Brain microvascular endothelial cell (primary cell): ENCODE data around the gene RNF20.

Experiments
- DNase-seq: peaks from one replicate; pipeline ENCODE4 v3.0.0-alpha.2; 2020
- H3K27ac ChIP-seq: fragments of 250-450 bp; sonication (Bioruptor Pico); 2 replicates; pipeline ENCODE4 v1.5.1; 2020; ENCODE audit warnings: mild to moderate bottlenecking, moderate library complexity
- H3K27me3 ChIP-seq: fragments of 250-450 bp; sonication (Bioruptor Pico); replicated peaks from 2 replicates; pipeline ENCODE4 v1.5.1; 2020; ENCODE audit warnings: mild to moderate bottlenecking
- H3K36me3 ChIP-seq: fragments of 250-450 bp; sonication (Bioruptor Pico); replicated peaks from 2 replicates; pipeline ENCODE4 v1.5.1; 2020; ENCODE audit warnings: mild to moderate bottlenecking
- H3K4me3 ChIP-seq: 2 replicates; pipeline ENCODE4 v1.5.1; 2011; ENCODE audit warnings: low read depth, mild to moderate bottlenecking, control low read depth, low read length, moderate library complexity
- CTCF ChIP-seq: IDR thresholded peaks from 2 replicates; pipeline ENCODE4 v1.5.1; 2011; ENCODE audit warnings: low read depth, mild to moderate bottlenecking, moderate library complexity, low read length, control low read depth, inconsistent platforms; ENCODE audit errors: missing control alignments
- in situ Hi-C: cut with HindIII; loops from 2 replicates; pipeline ENCODE4 v1.10.0; 2017; ENCODE audit warnings: low sequenced_read_pairs, low pct_ligation_motif_present

Gene RNF20

DNA sequence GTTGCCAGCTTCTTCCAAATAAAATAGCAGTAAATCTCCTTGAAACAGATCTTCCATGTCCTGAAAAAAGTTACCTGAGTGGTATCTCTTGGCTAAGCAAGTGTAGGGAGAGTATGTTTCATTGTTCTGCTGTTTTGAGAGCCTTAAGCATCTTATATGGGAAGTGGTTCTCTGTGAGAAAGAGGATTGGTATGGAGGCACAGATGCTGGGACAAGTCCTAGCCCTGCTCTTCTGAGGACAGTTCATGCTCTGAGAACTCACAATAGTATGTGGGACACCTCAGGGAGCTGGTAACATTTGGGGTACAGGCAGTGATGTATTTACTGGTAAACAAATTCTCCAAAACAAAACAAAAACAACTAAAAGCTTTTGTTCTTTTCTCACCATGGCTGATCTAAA, 59.1 kb downstream of the RNF20 start:
- H3K4me3 ChIP-seq = no peak overlapping the region
- no peak for DNase-seq
- in situ Hi-C loops = no loop called here
- no peak for TF ChIP-seq CTCF
- H3K36me3 ChIP-seq = no peaks in the 10 kb centered on the region
- no peaks in the 10 kb centered on the region for H3K27me3 ChIP-seq
- H3K27ac ChIP-seq = no peak overlapping the region

DNA sequence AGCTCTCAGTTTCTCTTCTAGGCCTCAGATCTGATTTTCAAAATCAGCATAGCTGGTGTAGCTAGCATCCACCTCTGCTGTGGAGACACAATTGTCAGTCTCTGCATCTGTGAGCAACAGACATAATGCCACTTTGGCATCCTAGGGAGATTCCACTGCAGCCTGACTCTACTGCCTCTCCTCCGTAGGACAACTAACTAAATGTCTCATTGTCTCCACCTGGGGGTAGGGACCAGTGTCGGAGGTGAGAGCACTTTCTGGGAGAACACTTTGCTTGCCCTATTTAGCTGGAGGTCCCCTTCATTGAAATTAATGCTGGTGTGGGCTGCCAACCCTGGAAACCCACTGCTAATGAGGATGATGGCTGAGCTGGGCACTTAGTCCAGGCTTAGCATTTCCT, 59.7 kb downstream of the RNF20 start:
- Histone ChIP-seq H3K27ac (no peak overlapping the region), H3K27me3 (no peaks in the 10 kb centered on the region), H3K4me3 (no peak overlapping the region), H3K36me3 (no peaks in the 10 kb centered on the region)
- in situ Hi-C loops = no loop called here
- DNase-seq = no peak
- no peak for TF ChIP-seq CTCF

GRCh38 chr9:101594796-101595195, 61.1 kb downstream of the RNF20 start, which contains the start of gene PPP3R2:
Gene PPP3R2 (minus strand): TSS chr9:101594969. CDS start chr9:101594921, 48 bp downstream.
- Histone ChIP-seq H3K27me3 (no peaks in the 10 kb centered on the region), H3K27ac (no peak within 1 kb of the TSS), H3K4me3 (no peak within 1 kb of the TSS), H3K36me3 (no peaks in the 10 kb centered on the region)
- DNase-seq = no peak
- no peak for TF ChIP-seq CTCF
- in situ Hi-C loops = no loop called here

DNA sequence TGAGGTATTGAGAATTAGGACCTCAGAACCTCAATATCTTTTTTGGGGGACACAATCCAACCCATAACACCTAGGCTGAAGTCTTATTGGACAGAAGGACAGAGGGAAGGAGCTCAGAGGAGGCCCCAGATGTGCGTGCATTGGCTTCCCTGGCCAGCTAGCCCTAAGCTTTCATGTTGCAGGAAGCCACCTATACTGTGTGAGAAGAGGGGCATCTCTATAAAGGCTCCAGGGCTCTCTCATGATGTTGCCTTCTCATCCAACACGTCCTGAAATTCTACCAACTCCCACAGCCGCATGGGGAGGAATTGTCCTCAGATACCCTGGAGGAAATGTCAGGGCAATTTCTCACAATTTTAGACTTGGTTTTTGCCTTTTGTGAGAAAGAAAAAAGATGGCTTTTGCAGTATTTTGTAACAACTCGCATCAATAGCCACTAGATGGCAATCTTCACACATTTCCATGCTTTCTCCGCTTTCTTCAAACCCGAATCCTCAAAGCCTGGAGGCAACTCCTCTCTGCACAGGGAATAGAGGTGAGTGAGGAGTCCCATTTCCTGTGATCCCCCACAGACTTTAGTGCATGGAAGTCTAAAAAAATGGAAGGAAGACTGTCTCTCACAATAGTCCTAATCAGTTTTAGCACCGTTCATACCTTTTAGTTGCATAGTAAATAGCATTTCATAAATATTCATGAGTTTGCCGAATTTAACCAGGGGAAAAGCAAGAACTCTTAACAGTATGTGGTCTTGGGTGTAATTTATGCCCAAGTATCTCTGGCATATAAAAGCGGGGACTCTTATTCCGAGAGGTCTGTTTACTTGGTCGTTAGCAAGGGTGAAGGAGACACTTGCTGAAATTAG, 68.5 kb downstream of the RNF20 start:
- Histone ChIP-seq H3K27ac (no peak overlapping the region), H3K27me3 (no peaks in the 10 kb centered on the region), H3K36me3 (no peaks in the 10 kb centered on the region), H3K4me3 (no peak overlapping the region)
- TF ChIP-seq CTCF = peak; percentile 70
- DNase-seq = peak; percentile 37
- in situ Hi-C loops = no loop called here

DNA sequence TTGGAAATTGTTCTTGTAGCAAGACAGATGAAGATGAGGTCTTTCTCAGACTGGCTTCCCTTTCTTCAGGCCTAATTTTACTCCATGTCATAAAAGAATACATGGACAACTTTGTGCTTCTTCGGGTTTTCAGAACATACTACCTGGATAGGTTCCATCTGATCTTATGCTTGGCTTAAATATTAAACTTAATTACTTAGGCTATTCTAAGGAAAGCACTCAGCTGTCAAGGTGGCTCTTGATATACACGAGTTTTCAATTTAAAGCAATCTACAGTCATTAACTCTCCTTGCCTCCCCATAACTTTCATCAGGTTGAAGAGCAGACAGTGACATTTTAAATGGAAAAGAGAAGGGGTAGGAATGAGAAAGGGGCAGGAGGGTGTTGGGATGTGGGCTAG, 70.6 kb downstream of the RNF20 start:
- Histone ChIP-seq H3K27me3 (no peaks in the 10 kb centered on the region), H3K4me3 (no peak overlapping the region), H3K36me3 (no peaks in the 10 kb centered on the region), H3K27ac (no peak overlapping the region)
- no peak for TF ChIP-seq CTCF
- in situ Hi-C loops = no loop called here
- no peak for DNase-seq
